DOHH2 (cell line): ENCODE data around the gene CHST5.
"Not testable (repeated sequence)": the region's sequence is repeated elsewhere in the genome, so short reads cannot be mapped to it uniquely, and the experiment has no call there.

Experiments
- H3F3A ChIP-seq: fragments of 200-600 bp; sonication (generic), shearing (Covaris generic); 2 replicates; pipeline ENCODE4 v1.6.0; 2016; ENCODE audit warnings: antibody characterized with exemption, mild to moderate bottlenecking; ENCODE audit not compliant: control insufficient read depth, insufficient read depth
- H3K27ac ChIP-seq: fragments of 200-600 bp; sonication (generic); 2 replicates; pipeline ENCODE4 v1.5.1; 2014; ENCODE audit warnings: low read depth, mild to moderate bottlenecking, low read length, moderate library complexity
- H3K27me3 ChIP-seq: fragments of 200-600 bp; sonication (generic); 2 replicates; pipeline ENCODE4 v1.6.1; 2014; ENCODE audit warnings: mild to moderate bottlenecking, low read length, mixed read lengths; ENCODE audit not compliant: control insufficient read depth
- H3K36me3 ChIP-seq: fragments of 200-600 bp; sonication (generic); 2 replicates; pipeline ENCODE4 v1.6.1; 2014; ENCODE audit warnings: mild to moderate bottlenecking, low read length, moderate library complexity, mixed read lengths; ENCODE audit not compliant: control insufficient read depth
- H3K4me1 ChIP-seq: fragments of 200-600 bp; sonication (generic); 2 replicates; pipeline ENCODE4 v1.6.1; 2014; ENCODE audit warnings: mild to moderate bottlenecking, low read length, mixed read lengths; ENCODE audit not compliant: control insufficient read depth
- H3K4me2 ChIP-seq: fragments of 200-600 bp; sonication (generic); 2 replicates; pipeline ENCODE4 v1.6.0; 2014; ENCODE audit warnings: mild to moderate bottlenecking, low read length, moderate library complexity
- H3K4me3 ChIP-seq: fragments of 200-600 bp; sonication (generic); 2 replicates; pipeline ENCODE4 v1.5.1; 2014; ENCODE audit warnings: mild to moderate bottlenecking, low read length, mixed read lengths
- H3K79me2 ChIP-seq: fragments of 200-600 bp; sonication (generic); 2 replicates; pipeline ENCODE4 v1.6.1; 2014; ENCODE audit warnings: mild to moderate bottlenecking, low read length, mixed read lengths; ENCODE audit not compliant: control insufficient read depth
- H3K9me2 ChIP-seq: fragments of 200-600 bp; sonication (generic); replicated peaks from 2 replicates; pipeline ENCODE4 v1.6.1; 2014; ENCODE audit warnings: mild to moderate bottlenecking, low read length, mixed read lengths; ENCODE audit not compliant: control insufficient read depth
- H3K9me3 ChIP-seq: fragments of 200-600 bp; sonication (generic); 2 replicates; pipeline ENCODE4 v1.6.1; 2014; ENCODE audit warnings: antibody characterized with exemption, low read length, mixed read lengths; ENCODE audit not compliant: control insufficient read depth, insufficient read depth
- H4K20me1 ChIP-seq: fragments of 200-600 bp; sonication (generic); 2 replicates; pipeline ENCODE4 v1.6.0; 2014; ENCODE audit warnings: low read depth, mild to moderate bottlenecking, antibody characterized with exemption, low read length, moderate library complexity; ENCODE audit not compliant: control insufficient read depth, insufficient read depth
- CTCF ChIP-seq: fragments of 200-600 bp; sonication (generic); IDR thresholded peaks from one replicate; pipeline ENCODE4 v1.5.1; 2014; ENCODE audit warnings: antibody characterized with exemption, mild to moderate bottlenecking, low read depth, low read length; ENCODE audit not compliant: poor library complexity, severe bottlenecking
- EZH2phosphoT487 ChIP-seq: fragments of 200-600 bp; sonication (generic); IDR thresholded peaks from 2 replicates; pipeline ENCODE4 v1.6.1; 2017; ENCODE audit warnings: borderline replicate concordance, mild to moderate bottlenecking, antibody characterized with exemption, low read length, moderate library complexity, mixed read lengths

The CHST5 gene

DNA sequence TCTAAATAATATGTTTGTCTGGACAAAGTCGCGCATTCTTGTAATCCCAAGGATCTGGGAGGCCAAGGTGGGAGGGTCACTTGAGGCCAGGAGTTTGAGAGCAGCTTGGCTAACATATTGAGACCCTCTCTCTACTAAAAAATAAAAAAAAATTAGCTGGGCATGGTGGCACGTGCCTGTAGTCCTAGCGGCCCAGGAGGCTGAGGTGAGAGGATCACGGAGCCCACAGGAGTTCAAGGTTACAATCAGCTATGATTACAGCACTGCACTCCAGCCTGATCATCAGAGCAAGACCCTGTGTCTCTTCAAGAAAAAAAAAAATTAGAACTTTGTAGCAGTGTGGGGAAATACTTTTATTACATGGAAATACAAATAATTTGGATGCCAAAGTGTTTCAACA lies 34.5 kb downstream of the CHST5 start:
- TF ChIP-seq EZH2phosphoT487 (no peak), CTCF (no peak)
- Histone ChIP-seq H3K27me3 (peaks cover 5% of the 10 kb centered on the region; the same call in 1 of the 2 replicates), H3K4me1 (no peaks in the 10 kb centered on the region), H3K4me2 (no peak overlapping the region), H3K79me2 (no peaks in the 10 kb centered on the region), H3K4me3 (no peak overlapping the region), H3K9me2 (no peaks in the 10 kb centered on the region), H3K9me3 (no peaks in the 10 kb centered on the region), H3K36me3 (no peaks in the 10 kb centered on the region), H3K27ac (no peak overlapping the region), H3F3A (no peaks in the 10 kb centered on the region), H4K20me1 (no peaks in the 10 kb centered on the region)

DNA sequence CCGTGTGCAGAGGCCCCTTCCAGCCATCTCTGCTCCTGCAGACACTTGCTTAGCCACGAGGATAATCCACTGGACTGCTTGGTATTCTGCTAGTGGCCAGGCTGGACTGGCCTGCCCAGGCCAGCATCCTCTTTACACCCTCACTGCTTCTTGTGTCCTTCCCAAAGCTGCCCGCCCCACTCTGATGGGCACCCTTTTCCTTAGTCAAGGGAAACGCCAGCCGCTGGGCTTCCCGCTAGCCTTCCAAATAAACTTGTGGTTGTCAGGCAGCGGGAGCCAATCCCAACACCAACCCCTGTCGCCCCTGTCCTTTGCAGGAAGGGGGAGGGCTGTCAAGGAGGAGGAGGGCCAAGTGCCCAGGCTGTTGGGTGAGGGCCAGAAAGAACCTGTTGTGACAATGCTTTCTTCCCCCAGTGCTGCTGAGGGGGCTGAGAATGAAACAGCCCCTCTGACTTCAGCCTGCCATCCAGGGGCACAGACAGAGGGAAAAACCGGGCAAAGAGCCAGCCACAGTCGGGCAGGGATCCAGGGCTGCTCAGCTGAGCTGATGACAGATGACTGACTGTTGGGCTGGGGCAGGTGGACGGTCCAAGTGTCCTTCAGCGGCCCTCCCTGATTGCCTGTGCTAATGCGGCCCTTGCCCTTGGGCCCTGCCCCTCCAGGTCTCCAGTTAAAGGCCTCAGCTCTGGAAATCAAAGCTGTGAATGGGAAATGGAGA lies 37.1 kb downstream of the CHST5 start:
- H3K4me3 ChIP-seq, H3K27ac ChIP-seq, H3K4me2 ChIP-seq: not testable (repeated sequence)

GRCh38 chr16:75497558-75497957 lies 38.4 kb downstream of the CHST5 start:
- Histone ChIP-seq H3K4me1 (no peaks in the 10 kb centered on the region), H3K27ac (no peak overlapping the region)

More for the DNA sequence above, 37.1 kb downstream of the CHST5 start:
- not testable (repeated sequence) for H3K4me1 ChIP-seq, H4K20me1 ChIP-seq, H3K36me3 ChIP-seq, H3F3A ChIP-seq, H3K9me2 ChIP-seq, H3K9me3 ChIP-seq, H3K79me2 ChIP-seq
- peaks cover 10% of the 10 kb centered on the region; the same call in 1 of the 2 replicates for H3K27me3 ChIP-seq

More at GRCh38 chr16:75497558-75497957, 38.4 kb downstream of the CHST5 start:
- Histone ChIP-seq H3K4me3 (no peak overlapping the region), H4K20me1 (no peaks in the 10 kb centered on the region), H3K9me2 (no peaks in the 10 kb centered on the region), H3K9me3 (no peaks in the 10 kb centered on the region), H3K79me2 (no peaks in the 10 kb centered on the region), H3F3A (no peaks in the 10 kb centered on the region), H3K27me3 (peaks cover 10% of the 10 kb centered on the region; the same call in 1 of the 2 replicates), H3K4me2 (no peak overlapping the region), H3K36me3 (no peaks in the 10 kb centered on the region)
- no peak for TF ChIP-seq CTCF
- no peak for TF ChIP-seq EZH2phosphoT487
